GM10847 (cell line): ENCODE data around the gene CNTNAP5.

ENCODE experiments used
- POLR2A ChIP-seq: IDR thresholded peaks from 2 replicates; pipeline ENCODE4 v1.6.1; 2011; ENCODE audit not compliant: insufficient read length; ENCODE audit errors: extremely low read depth

The CNTNAP5 gene

DNA sequence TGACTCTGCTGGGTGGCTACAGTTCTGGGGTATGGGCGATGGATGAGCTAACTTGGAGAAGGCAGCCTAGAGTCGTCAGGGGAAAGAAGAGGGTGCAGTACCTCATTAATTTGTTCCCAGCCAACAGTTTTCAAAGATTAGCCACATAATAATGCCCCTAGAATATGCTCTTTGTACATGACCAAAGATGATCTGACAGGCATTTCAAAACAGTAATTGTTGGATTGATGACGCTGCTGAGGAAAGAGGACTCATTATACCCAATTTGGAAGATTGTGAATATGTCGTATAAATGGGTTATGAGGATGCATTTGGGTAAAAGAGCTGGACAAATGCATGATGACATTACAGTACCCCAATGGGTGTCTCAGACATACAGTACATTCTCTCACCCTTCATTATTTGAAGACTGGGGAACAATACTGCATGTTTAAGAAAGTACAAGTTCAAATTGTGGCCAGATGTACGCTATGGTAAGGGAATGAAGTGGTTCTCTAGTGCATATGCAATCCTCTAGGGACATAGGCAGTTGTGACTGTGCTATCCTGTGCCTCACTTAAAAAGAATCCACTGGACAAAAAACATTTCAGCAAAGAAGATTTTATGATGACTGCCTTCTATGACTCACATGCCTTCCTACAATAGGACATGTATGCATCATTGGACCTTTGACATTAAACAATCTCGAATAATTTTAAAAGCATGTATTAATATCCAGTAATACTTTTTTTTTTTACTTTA lies 233.2 kb downstream of the CNTNAP5 start:
- no peak for TF ChIP-seq POLR2A

DNA sequence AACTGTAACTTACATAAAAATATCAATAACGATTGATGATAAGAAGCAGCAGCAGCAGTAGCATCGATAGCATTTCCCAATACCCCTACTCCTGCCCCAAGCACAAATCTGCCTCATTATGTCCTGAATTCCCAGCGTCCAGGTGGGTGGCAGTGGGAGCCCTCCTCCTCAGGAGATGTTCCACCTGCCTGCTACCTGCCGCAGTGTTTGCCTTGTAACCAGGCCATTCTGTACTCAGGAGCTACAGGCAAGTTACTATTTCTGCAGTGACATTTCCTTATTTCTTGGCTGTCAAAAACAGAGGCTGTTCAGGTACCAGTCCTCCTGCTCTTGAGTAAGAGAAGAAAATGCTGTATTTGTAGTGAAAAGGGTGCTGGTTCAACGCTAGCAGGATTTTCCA lies 236.4 kb downstream of the CNTNAP5 start:
- TF ChIP-seq POLR2A = no peak

DNA sequence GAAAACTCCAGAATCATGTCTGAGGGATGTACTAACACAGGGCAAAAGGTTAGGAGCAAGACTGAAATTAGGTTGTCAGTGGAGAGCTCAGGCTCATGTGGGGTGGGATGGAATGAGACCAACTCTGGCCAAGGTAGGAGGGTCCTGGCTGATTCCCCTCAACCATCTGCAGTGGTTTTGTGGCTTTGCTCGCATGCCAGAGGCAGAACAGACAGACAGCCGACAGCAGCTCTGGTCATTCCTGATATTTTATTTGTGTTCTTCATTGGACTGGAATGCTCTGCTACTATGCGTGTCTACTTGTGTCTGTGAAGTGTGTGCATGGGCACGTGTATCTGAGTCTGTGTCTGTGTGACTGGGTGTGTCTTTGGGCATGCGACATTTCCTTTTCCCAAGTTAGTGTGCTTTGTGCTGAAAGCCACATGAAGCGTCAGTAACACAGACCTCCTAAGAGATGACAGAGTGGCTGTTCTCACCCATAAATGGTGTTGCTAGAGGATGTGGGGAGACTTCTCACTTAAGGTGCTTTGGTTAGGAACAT lies 239.5 kb downstream of the CNTNAP5 start:
- TF ChIP-seq POLR2A = no peak

GRCh38 chr2:124267794-124268193 lies 242.7 kb downstream of the CNTNAP5 start:
- TF ChIP-seq POLR2A = no peak

DNA sequence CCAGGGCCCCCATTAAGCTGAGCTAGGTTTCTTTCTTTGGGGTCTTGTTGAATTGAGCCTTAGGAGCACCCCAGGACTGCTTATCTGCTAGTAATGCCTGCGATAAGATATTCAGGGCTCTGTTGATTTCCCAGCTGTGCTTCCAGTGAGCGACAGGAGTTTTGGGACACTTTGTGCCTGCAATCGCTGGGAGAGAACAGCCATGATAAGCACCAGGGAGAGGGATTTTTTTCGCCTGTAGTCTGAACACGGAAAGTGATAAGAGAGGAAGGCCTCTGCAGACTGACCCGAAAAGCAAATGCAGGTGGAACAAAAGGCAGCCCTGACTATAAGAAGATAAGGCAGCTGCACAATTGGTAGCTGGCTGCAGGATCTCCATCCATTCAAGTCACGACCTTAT lies 244.3 kb downstream of the CNTNAP5 start:
- TF ChIP-seq POLR2A = no peak

- no peak for TF ChIP-seq POLR2A
Observed at GRCh38 chr2:124272261-124272841, 247.3 kb downstream of the CNTNAP5 start.

GRCh38 chr2:124281541-124281940 lies 256.5 kb downstream of the CNTNAP5 start:
- no peak for TF ChIP-seq POLR2A

GRCh38 chr2:124283096-124283495 lies 258.0 kb downstream of the CNTNAP5 start:
- TF ChIP-seq POLR2A = no peak

DNA sequence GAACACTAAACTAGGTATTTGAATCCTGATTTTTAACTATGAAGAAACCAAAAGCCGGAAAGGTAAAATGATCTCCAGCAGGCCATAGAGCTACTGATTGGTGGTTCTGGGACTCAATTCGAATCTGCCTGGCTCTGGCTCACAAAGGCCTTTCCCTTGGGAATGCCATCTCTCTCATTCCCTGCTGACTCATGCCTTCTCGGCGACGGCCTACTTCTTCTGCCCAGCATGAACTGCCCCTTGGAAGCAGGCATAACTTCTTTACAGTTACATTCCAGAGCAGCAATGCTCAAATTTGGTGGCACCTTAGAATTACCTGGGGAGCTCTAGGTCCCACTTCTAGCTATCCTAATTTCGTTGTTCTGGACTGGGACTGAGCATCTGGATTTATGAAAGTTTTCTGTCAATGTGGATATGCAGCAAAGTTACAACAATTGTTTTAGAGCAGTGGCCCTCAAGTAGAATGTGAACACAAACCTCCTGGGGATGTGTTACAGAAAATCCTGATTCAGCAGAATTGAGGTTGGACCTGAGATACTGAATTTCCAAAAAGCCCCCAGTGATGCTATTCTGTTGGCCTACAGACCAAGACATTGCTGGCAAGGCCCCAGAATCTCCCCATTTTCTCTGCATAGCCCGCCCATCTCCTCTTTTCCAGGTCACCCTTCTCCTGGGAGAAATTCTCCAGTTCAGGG lies 261.1 kb downstream of the CNTNAP5 start:
- no peak for TF ChIP-seq POLR2A

- TF ChIP-seq POLR2A = no peak
Observed at GRCh38 chr2:124289060-124289459, 264.0 kb downstream of the CNTNAP5 start.

DNA sequence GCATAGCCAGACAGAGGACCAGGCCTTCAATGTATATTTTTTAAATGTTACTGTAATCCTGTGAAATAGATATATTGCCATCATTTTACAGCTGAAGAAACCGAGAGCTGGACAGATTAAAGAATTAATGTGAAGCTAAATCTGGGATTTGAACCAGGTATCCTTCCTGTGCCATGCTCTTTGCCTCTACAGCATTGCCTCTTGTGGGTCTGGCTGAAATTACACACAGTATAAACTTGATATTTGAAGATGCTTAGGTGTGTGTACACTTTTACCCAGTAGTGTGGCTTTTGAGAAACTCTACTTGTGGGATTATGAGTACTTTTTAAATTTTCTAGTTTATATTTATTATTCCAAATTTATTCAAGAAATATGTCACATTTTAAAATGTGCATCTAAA lies 264.5 kb downstream of the CNTNAP5 start:
- no peak for TF ChIP-seq POLR2A

GRCh38 chr2:124296470-124296869 lies 271.4 kb downstream of the CNTNAP5 start:
- TF ChIP-seq POLR2A = no peak

DNA sequence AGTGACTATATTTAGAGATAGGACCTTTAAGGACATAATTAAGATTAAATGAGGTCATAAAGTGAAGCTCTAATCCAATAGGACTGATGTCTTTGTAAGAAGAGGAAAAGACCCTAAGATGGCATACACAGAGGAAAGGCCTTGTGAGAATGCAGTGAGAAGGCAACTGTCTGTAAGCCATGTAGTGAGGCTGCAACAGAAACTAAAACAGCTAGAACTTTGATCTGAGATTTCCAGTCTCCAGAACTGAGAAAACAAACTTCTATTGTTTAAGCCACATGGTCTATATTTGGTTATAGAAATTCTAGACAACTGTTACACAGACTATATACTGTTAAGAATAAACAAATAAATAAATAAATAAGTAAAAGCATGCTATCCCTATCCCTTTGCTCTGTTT lies 276.8 kb downstream of the CNTNAP5 start:
- no peak for TF ChIP-seq POLR2A

DNA sequence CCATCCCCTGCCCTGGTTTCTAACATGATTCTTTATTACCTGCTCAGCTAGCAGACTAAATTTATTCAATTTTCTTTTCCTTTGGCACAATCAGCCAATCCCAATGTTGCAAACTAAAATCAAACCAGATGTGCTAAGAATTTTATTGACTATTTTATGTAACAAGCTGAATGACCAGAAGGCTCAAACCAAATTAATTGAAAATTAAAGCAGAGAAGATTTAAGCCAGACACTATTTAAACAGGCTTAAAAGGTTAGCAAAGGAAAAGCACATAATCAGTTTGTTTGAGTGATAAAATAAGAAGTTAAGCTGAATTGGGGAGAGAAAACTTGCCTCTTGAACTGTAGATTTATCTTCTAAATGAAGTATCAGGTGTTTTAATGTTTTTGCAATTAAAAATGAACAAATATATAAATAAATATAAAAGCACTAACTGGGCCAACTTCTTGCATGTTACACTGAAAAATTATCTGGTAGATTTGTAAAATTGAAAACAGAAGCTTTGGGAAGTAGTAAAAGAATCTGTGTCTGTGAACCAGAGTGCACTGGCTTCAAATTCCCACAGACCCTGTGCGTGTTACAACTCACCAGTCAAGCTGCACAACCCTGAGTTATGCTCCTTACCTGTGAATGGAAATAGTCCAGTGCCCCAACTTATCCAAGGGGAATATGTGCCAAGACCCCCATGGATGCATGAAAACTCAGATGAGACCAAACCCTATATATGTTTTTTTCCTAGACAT lies 283.4 kb downstream of the CNTNAP5 start:
- no peak for TF ChIP-seq POLR2A

DNA sequence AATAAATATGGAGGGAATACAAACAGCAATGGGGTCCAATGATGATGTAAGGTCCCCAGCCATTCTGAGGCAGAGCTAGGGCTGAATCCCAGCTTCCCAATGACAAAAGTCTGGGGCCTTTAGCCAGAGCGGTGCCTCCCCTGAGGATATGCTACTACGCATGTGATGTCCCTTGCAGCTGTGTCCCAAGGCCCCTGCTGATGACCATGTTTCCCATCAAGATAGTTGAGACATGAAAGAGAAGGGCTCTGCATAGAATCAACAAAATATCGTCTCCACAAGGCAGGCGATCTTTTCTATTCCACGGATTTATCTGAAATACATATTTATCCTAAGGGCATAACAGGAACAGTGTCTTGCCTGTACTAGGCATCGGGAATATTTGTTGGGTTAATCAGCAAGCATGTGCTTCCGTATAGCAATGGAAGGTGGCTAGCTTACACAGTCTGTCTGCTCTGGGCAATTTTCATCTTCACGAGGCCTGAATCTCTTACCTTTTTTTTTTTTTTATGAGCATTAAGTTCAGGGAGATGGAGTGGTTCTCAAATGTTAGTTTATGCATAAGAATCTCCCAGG lies 284.6 kb downstream of the CNTNAP5 start:
- TF ChIP-seq POLR2A = no peak
